HepG2 (cell line): ENCODE measurements around the gene MARCHF2. TPM values are rescaled to one million over a fixed set of nuclear protein-coding genes. Genes with fewer than 3 reads are reported as not detected.

ENCODE experiments used
- DMAP1 ChIP-seq: IDR thresholded peaks from 2 replicates; pipeline ENCODE4 v1.6.1; 2016
- GLMP ChIP-seq: sonication (generic); formaldehyde crosslinking; IDR thresholded peaks from 2 replicates; pipeline ENCODE4 v1.9.0; 2021; ENCODE audit warnings: missing genetic modification reagents, mild to moderate bottlenecking, borderline replicate concordance
- HMG20B ChIP-seq: conservative IDR thresholded peaks from 2 replicates; pipeline ENCODE4 v1.6.1; 2016; ENCODE audit warnings: missing genetic modification reagents, missing compliant biosample characterization
- MED8 ChIP-seq: sonication (generic); formaldehyde crosslinking; IDR thresholded peaks from 2 replicates; pipeline ENCODE4 v1.8.1; 2023; ENCODE audit warnings: mild to moderate bottlenecking, missing genetic modification reagents; ENCODE audit not compliant: insufficient replicate concordance
- NR2F2 ChIP-seq: IDR thresholded peaks from 2 replicates; pipeline ENCODE4 v1.6.1; 2012; ENCODE audit warnings: low read depth, inconsistent platforms, borderline replicate concordance
- RBAK ChIP-seq: sonication (generic); formaldehyde crosslinking; IDR thresholded peaks from 2 replicates; pipeline ENCODE4 v1.5.1; 2020; ENCODE audit warnings: mild to moderate bottlenecking, missing genetic modification reagents
- TBX2 ChIP-seq: sonication (generic); formaldehyde crosslinking; IDR thresholded peaks from 2 replicates; pipeline ENCODE4 v1.5.0; 2020; ENCODE audit warnings: missing genetic modification reagents, mild to moderate bottlenecking, borderline replicate concordance
- TCF7 ChIP-seq: sonication (generic); IDR thresholded peaks from 2 replicates; pipeline ENCODE4 v1.6.1; 2016; ENCODE audit warnings: antibody characterized with exemption, low read depth
- ZBTB10 ChIP-seq: sonication (generic); formaldehyde crosslinking; IDR thresholded peaks from 2 replicates; pipeline ENCODE4 v1.4.0; 2020; ENCODE audit warnings: missing genetic modification reagents, borderline replicate concordance
- ZGPAT ChIP-seq: IDR thresholded peaks from 2 replicates; pipeline ENCODE4 v1.6.1; 2016; ENCODE audit warnings: mild to moderate bottlenecking
- ZNF232 ChIP-seq: sonication (generic); formaldehyde crosslinking; IDR thresholded peaks from 2 replicates; pipeline ENCODE4 v1.4.0; 2020; ENCODE audit warnings: missing genetic modification reagents, borderline replicate concordance
- ZNF326 ChIP-seq: sonication (generic); formaldehyde crosslinking; IDR thresholded peaks from 2 replicates; pipeline ENCODE4 v1.4.0; 2020; ENCODE audit warnings: missing genetic modification reagents, borderline replicate concordance
- ZNF432 ChIP-seq: sonication (generic); formaldehyde crosslinking; IDR thresholded peaks from 2 replicates; pipeline ENCODE4 v1.5.0; 2020; ENCODE audit warnings: missing genetic modification reagents, mild to moderate bottlenecking, borderline replicate concordance
- ZNF609 ChIP-seq: sonication (generic); formaldehyde crosslinking; IDR thresholded peaks from 2 replicates; pipeline ENCODE4 v1.4.0; 2020; ENCODE audit warnings: mild to moderate bottlenecking, missing genetic modification reagents, borderline replicate concordance
- polyA plus RNA-seq, 8 experiments: library from polyadenylated mRNA; depleted of rRNA in 3 of 8; stranded (reverse) in 7 of 8; unstranded in 1 of 8; fragments of >200 nt; fragmentation: Illumina TruSeq in 4 of 8; extraction: Trizol in 4 of 8; gene quantifications; 2 replicates each; pipeline versions ENCODE4 v1.2.1 to v1.2.3, GENCODE V29; 2011 to 2016; ENCODE audit warnings: low read depth in 4 of 8, missing spikeins in 1 of 8, mixed read lengths in 1 of 8; ENCODE audit not compliant: insufficient read depth in 1 of 8
- total RNA-seq, 5 experiments: library from RNA; depleted of rRNA; stranded (reverse); fragments of >200 nt; fragmentation: Illumina TruSeq; extraction: Trizol; gene quantifications; 2 replicates each; pipeline ENCODE4 v1.2.3, GENCODE V29; 2016; ENCODE audit warnings: low read depth in 1 of 5

Gene MARCHF2
- total and polyA plus RNA-seq, 2 of the 13 experiments (the other 11 are each of a cell fraction or from before 2014, with no cell fraction given) = 12.7 to 13.0 TPM

- TF ChIP-seq ZNF609 (CRISPR knock-in tag) (peak; percentile 97), HMG20B (CRISPR knock-in tag) (0 out of 2 replicates have a peak, but pooled peaks have one; percentile 63), NR2F2 (0 out of 2 replicates have a peak, but pooled peaks have one; percentile 67), ZNF232 (CRISPR knock-in tag) (0 out of 2 replicates have a peak, but pooled peaks have one; percentile 7), TCF7 (peak; percentile 53; the same call in 1 of the 2 replicates), RBAK (CRISPR knock-in tag) (no peak), DMAP1 (CRISPR knock-in tag) (no peak), ZGPAT (CRISPR knock-in tag) (peak; percentile 81), TBX2 (CRISPR knock-in tag) (peak; percentile 83), ZBTB10 (CRISPR knock-in tag) (peak; percentile 49; the same call in 1 of the 2 replicates), ZNF432 (CRISPR knock-in tag) (no peak), MED8 (CRISPR knock-in tag) (no peak), GLMP (CRISPR knock-in tag) (no peak), ZNF326 (no peak)
Measured at GRCh38 chr19:8387688-8388611, 25.2 kb upstream of the MARCHF2 start (continued).
